Forelimb muscle (tissue), 1 donor: ENCODE results near the gene DYNLT2. TPM values are rescaled to one million over a fixed set of nuclear protein-coding genes. Genes with fewer than 3 reads are reported as not detected.
"Not testable (repeated sequence)": the region's sequence is repeated elsewhere in the genome, so short reads cannot be mapped to it uniquely, and the experiment has no call there.

Experiments used
- DNase-seq: peaks from one replicate; pipeline ENCODE4 v3.0.0-alpha.2; 2013; ENCODE audit warnings: low read depth
- polyA plus RNA-seq: library from polyadenylated mRNA; unstranded; fragments of 120-200 nt; gene quantifications from one replicate; pipeline ENCODE4 v1.2.1, GENCODE V29; 2013; ENCODE audit not compliant: insufficient read length

The DYNLT2 gene
- polyA plus RNA-seq, 1 donor = 2.9 TPM

GRCh38 chr6:169783971-169784820 is 32.8 kb upstream of the DYNLT2 start:
- no peak for DNase-seq

GRCh38 chr6:169783401-169783800 is 32.0 kb upstream of the DYNLT2 start:
- DNase-seq = no peak

GRCh38 chr6:169782966-169783365 is 31.6 kb upstream of the DYNLT2 start:
- DNase-seq = no peak

GRCh38 chr6:169780571-169781091 is 29.3 kb upstream of the DYNLT2 start:
- no peak for DNase-seq

GRCh38 chr6:169779896-169780295 is 28.5 kb upstream of the DYNLT2 start:
- no peak for DNase-seq

GRCh38 chr6:169779092-169779815 is 27.9 kb upstream of the DYNLT2 start:
- DNase-seq = no peak

GRCh38 chr6:169778646-169779045 is 27.3 kb upstream of the DYNLT2 start:
- no peak for DNase-seq

- DNase-seq = no peak
Measured at GRCh38 chr6:169777896-169778295, 26.5 kb upstream of the DYNLT2 start.

- DNase-seq = no peak
Measured at GRCh38 chr6:169776379-169776778, 25.0 kb upstream of the DYNLT2 start.

- no peak for DNase-seq
Measured at GRCh38 chr6:169775321-169775720, 23.9 kb upstream of the DYNLT2 start.

GRCh38 chr6:169774347-169774746 is 23.0 kb upstream of the DYNLT2 start:
- DNase-seq = no peak

GRCh38 chr6:169766921-169767736 is 15.8 kb upstream of the DYNLT2 start:
- DNase-seq = no peak

- DNase-seq = no peak
Measured at GRCh38 chr6:169766232-169766631, 14.9 kb upstream of the DYNLT2 start.

- not testable (repeated sequence) for DNase-seq
Measured at GRCh38 chr6:169765789-169766188, 14.4 kb upstream of the DYNLT2 start.

GRCh38 chr6:169763881-169764280 is 12.5 kb upstream of the DYNLT2 start:
- no peak for DNase-seq

GRCh38 chr6:169763308-169763707 is 11.9 kb upstream of the DYNLT2 start:
- no peak for DNase-seq

GRCh38 chr6:169755162-169755561 is 3.8 kb upstream of the DYNLT2 start:
- DNase-seq = no peak

- DNase-seq = no peak
Measured at GRCh38 chr6:169752074-169752623, 777 bp upstream of the DYNLT2 start.

- DNase-seq = no peak
Measured at GRCh38 chr6:169746556-169746955, 4.8 kb downstream of the DYNLT2 start.

- DNase-seq = no peak
Measured at GRCh38 chr6:169745405-169745804, 6.0 kb downstream of the DYNLT2 start.

- DNase-seq = no peak
Measured at GRCh38 chr6:169741344-169741743, 10.0 kb downstream of the DYNLT2 start.
